K562 (cell line): ENCODE data around the gene SLC2A13. TPM values are rescaled to one million over a fixed set of nuclear protein-coding genes. Genes with fewer than 3 reads are reported as not detected.

ENCODE experiments used
- ATAC-seq: fragments of 200-7000 bp; cut with Tn5 transposase; 3 replicates; pipeline ENCODE4 v1.9.1; 2020; ENCODE audit warnings: moderate library complexity
- BruUV-seq: library from RNA; stranded (reverse); fragments of 400-500 nt; replicated peaks from 2 replicates; lab custom pipeline; 2021; lab: Mats Ljungman, UMichigan
- CTCF ChIA-PET: fragments of 300-600 bp; formaldehyde crosslinking; extraction: SDS; loops from one replicate; lab custom pipeline; 2021; ENCODE audit warnings: low intra/inter-chr PET ratio; lab: Yijun Ruan, JAX
- POLR2A ChIA-PET: fragments of 300-600, 350-650 bp; sonication (Branson Sonifier 250); formaldehyde crosslinking; extraction: SDS; loops from one replicate; lab custom pipeline; 2021; ENCODE audit warnings: antibody characterized with exemption, inconsistent platforms; lab: Yijun Ruan, JAX
- DNase-seq, 4 experiments: peaks; one replicate each; pipeline versions ENCODE4 v3.0.0 to v3.0.0-alpha.2; 2011 to 2018; ENCODE audit warnings: low spot score in 3 of 4, mixed read lengths in 3 of 4; ENCODE audit errors: extremely low read depth in 1 of 4
- FAIRE-seq: peaks from 2 replicates; lab custom pipeline; 2011; peaks lifted over from hg19 to GRCh38; lab: Jason Lieb, UNC
- H2AFZ ChIP-seq: 2 replicates; pipeline ENCODE4 v1.6.0; 2011; ENCODE audit warnings: low read depth, low read length, control low read depth, inconsistent platforms
- H3K27ac ChIP-seq: fragments of 200-600 bp; 3 replicates; pipeline ENCODE4 v1.8.0; 2011; ENCODE audit warnings: low read depth, mild to moderate bottlenecking, control low read depth, inconsistent platforms, low read length, moderate library complexity, mixed read lengths; ENCODE audit errors: extremely low read depth
- H3K27me3 ChIP-seq, 2 experiments: fragments of 300-600 bp in 1 of 2; 2 replicates in 1 of 2; 3 replicates in 1 of 2; pipeline versions ENCODE4 v1.6.0 to v1.8.0; 2011; ENCODE audit warnings: inconsistent platforms in 2 of 2, low read length in 2 of 2, mild to moderate bottlenecking in 1 of 2, mixed read lengths in 1 of 2, moderate library complexity in 1 of 2; ENCODE audit not compliant: control insufficient read depth in 2 of 2, insufficient read depth in 2 of 2
- H3K36me3 ChIP-seq: fragments of 300-600 bp; 3 replicates; pipeline ENCODE4 v1.8.0; 2011; ENCODE audit warnings: mild to moderate bottlenecking, low read length, inconsistent platforms; ENCODE audit not compliant: control insufficient read depth, insufficient read depth
- H3K4me1 ChIP-seq, 2 experiments: fragments of 200-600 bp in 1 of 2; replicated peaks in 1 of 2; 2 replicates in 1 of 2; 3 replicates in 1 of 2; pipeline versions ENCODE4 v1.5.1 to v1.8.0; 2011; ENCODE audit warnings: inconsistent platforms in 2 of 2, low read length in 2 of 2, mild to moderate bottlenecking in 1 of 2, mixed read lengths in 1 of 2, moderate library complexity in 1 of 2; ENCODE audit not compliant: control insufficient read depth in 2 of 2, insufficient read depth in 2 of 2
- H3K4me2 ChIP-seq: 2 replicates; pipeline ENCODE4 v1.6.1; 2011; ENCODE audit warnings: low read length, control low read depth, inconsistent platforms, mixed read lengths; ENCODE audit not compliant: insufficient read depth
- H3K4me3 ChIP-seq: fragments of 200-600 bp; sonication (generic), shearing (Covaris generic); 2 replicates; pipeline ENCODE4 v1.5.1; 2016; ENCODE audit warnings: control low read depth, inconsistent platforms
- H3K79me2 ChIP-seq: fragments of 200-600 bp; 3 replicates; pipeline ENCODE4 v1.8.0; 2011; ENCODE audit warnings: low read length, inconsistent platforms; ENCODE audit not compliant: control insufficient read depth, insufficient read depth
- H3K9ac ChIP-seq, 2 experiments: 2 replicates each; pipeline versions ENCODE4 v1.6.0 to v1.6.1; 2011; ENCODE audit warnings: low read depth in 2 of 2, low read length in 2 of 2, control low read depth in 1 of 2, inconsistent platforms in 1 of 2, mild to moderate bottlenecking in 1 of 2, mixed read lengths in 1 of 2; ENCODE audit not compliant: insufficient read depth in 1 of 2
- H3K9me1 ChIP-seq: one replicate; pipeline ENCODE4 v1.6.0; 2011; ENCODE audit warnings: inconsistent platforms, mild to moderate bottlenecking, low read length, moderate library complexity; ENCODE audit not compliant: control insufficient read depth, insufficient read depth
- H3K9me3 ChIP-seq: replicated peaks from 2 replicates; pipeline ENCODE4 v1.5.1; 2011; ENCODE audit warnings: low read depth, low read length, inconsistent platforms; ENCODE audit not compliant: control insufficient read depth, insufficient read depth
- H4K20me1 ChIP-seq: replicated peaks from 2 replicates; pipeline ENCODE4 v1.6.1; 2011; ENCODE audit warnings: low read length, inconsistent platforms, mixed read lengths; ENCODE audit not compliant: control insufficient read depth, insufficient read depth
- AFF4 ChIP-seq: sonication (generic); formaldehyde crosslinking; IDR thresholded peaks from 2 replicates; pipeline ENCODE4 v1.8.0; 2023; ENCODE audit warnings: mild to moderate bottlenecking, missing genetic modification reagents
- CBX8 ChIP-seq: fragments of 200-600 bp; sonication (generic); IDR thresholded peaks from 2 replicates; pipeline ENCODE4 v1.6.1; 2012; ENCODE audit warnings: borderline replicate concordance, mixed run types, low read depth, mild to moderate bottlenecking, moderate library complexity, mixed read lengths, low read length, control low read depth, inconsistent platforms; ENCODE audit not compliant: poor library complexity, severe bottlenecking; ENCODE audit errors: extremely low read depth
- CEBPB ChIP-seq: fragments of 450-650 bp; IDR thresholded peaks from 2 replicates; pipeline ENCODE4 v1.6.1; 2016; ENCODE audit warnings: missing genetic modification characterization, missing compliant biosample characterization
- CEBPG ChIP-seq, 3 experiments: fragments of 200-800 bp in 1 of 3; sonication (Bioruptor generic) in 1 of 3; sonication (generic) in 1 of 3; formaldehyde crosslinking in 1 of 3; IDR thresholded peaks in 2 of 3; conservative IDR thresholded peaks in 1 of 3; 2 replicates each; pipeline versions ENCODE4 v1.6.1 to v1.8.0; 2016 to 2022; ENCODE audit warnings: missing compliant biosample characterization in 2 of 3, missing genetic modification characterization in 2 of 3, mild to moderate bottlenecking in 1 of 3, missing genetic modification reagents in 1 of 3
- DMBX1 ChIP-seq: fragments of 250-450 bp; sonication (Bioruptor Pico); IDR thresholded peaks from 2 replicates; pipeline ENCODE4 v1.8.0; 2022; ENCODE audit warnings: inconsistent platforms, mild to moderate bottlenecking, moderate library complexity, borderline replicate concordance
- EHMT2 ChIP-seq: fragments of 450-650 bp; IDR thresholded peaks from 2 replicates; pipeline ENCODE4 v1.6.1; 2018; ENCODE audit warnings: antibody characterized with exemption
- IFI16 ChIP-seq: fragments of 250-450 bp; sonication (Bioruptor Pico); IDR thresholded peaks from 2 replicates; pipeline ENCODE4 v2.1.2; 2022; ENCODE audit warnings: mild to moderate bottlenecking, inconsistent platforms
- SFPQ ChIP-seq: fragments of 200-400 bp; formaldehyde crosslinking; IDR thresholded peaks from 2 replicates; pipeline ENCODE4 v1.6.1; 2017; ENCODE audit warnings: mild to moderate bottlenecking, low read depth, low read length, moderate library complexity
- ZBTB9 ChIP-seq: fragments of 450-650 bp; formaldehyde crosslinking; IDR thresholded peaks from 2 replicates; pipeline ENCODE4 v1.4.0; 2020; ENCODE audit warnings: mild to moderate bottlenecking, moderate library complexity
- ZNF384 ChIP-seq: IDR thresholded peaks from 2 replicates; pipeline ENCODE4 v1.6.1; 2012; ENCODE audit warnings: low read depth, low read length, improper control_type of control experiment
- ZNF507 ChIP-seq: conservative IDR thresholded peaks from 2 replicates; pipeline ENCODE4 v1.6.1; 2017; ENCODE audit warnings: missing genetic modification characterization, missing compliant biosample characterization
- WGBS: fragments of 100-300 bp; shearing (Covaris generic); methylation state at CpG from one replicate; pipeline ENCODE4 v1.1.6; 2016; ENCODE audit warnings: low coverage, mixed read lengths; ENCODE audit not compliant: insufficient coverage; ENCODE audit errors: missing lambda C conversion rate; 5-methylcytosine and 5-hydroxymethylcytosine counted together
- in situ Hi-C: fragments of 300-500 bp; cut with MboI; formaldehyde crosslinking; loops from 4 replicates; pipeline ENCODE4 v1.15.0; 2018; ENCODE audit warnings: inconsistent platforms, mixed read lengths
- intact Hi-C: fragments of 100-400 bp; cut with micrococcal nuclease; formaldehyde crosslinking; loops from 2 replicates; pipeline ENCODE4 v1.14.2; 2022
- polyA plus RNA-seq, 8 experiments: library from polyadenylated mRNA; depleted of rRNA in 4 of 8; stranded (reverse) in 5 of 8; unstranded in 3 of 8; fragments of >200 nt; fragmentation: Nextera tagmentation in 2 of 8; fragmentation: Illumina TruSeq in 1 of 8; extraction: Ambion mirVana in 2 of 8; extraction: Trizol in 1 of 8; gene quantifications; 2 replicates each; pipeline versions ENCODE4 v1.2.1 to v1.2.3, GENCODE V29; 2011 to 2014; ENCODE audit warnings: inconsistent platforms in 1 of 8, missing spikeins in 1 of 8
- total RNA-seq, 7 experiments: library from RNA; depleted of rRNA in 6 of 7; stranded (reverse); fragments of >200 nt in 6 of 7; fragmentation: Illumina TruSeq in 2 of 7; extraction: Trizol in 2 of 7; gene quantifications; 2 replicates each; pipeline versions ENCODE4 v1.2.1 to v1.2.3, GENCODE V29; 2011 to 2021; ENCODE audit warnings: low replicate concordance in 1 of 7

SLC2A13 gene
- total and polyA plus RNA-seq, 9 of the 15 experiments (the other 6 are each of a cell fraction or from before 2014, with no cell fraction given) = 1.7 to 12.4 (median 9.0) TPM

- Histone ChIP-seq H3K36me3 (no peaks in the 10 kb centered on the region), H3K4me2 (no peak overlapping the region), H3K9me1 (no peaks in the 10 kb centered on the region), H3K9me3 (no peaks in the 10 kb centered on the region), H3K79me2 (no peaks in the 10 kb centered on the region), H2AFZ (no peak overlapping the region), H3K27ac (no peak overlapping the region), H3K4me3 (no peak overlapping the region), H3K9ac (no peak overlapping the region), H3K4me1 (no peaks in the 10 kb centered on the region), H4K20me1 (no peaks in the 10 kb centered on the region), H3K27me3 (no peaks in the 10 kb centered on the region)
- WGBS = 53% methylated on average over 5 of the region's 5 CpGs
- intact Hi-C loops = no loop called here
- no peak for ATAC-seq
- in situ Hi-C loops = no loop called here
- no peak for FAIRE-seq
- no TSS peak for BruUV-seq
- DNase-seq = no peak
- POLR2A ChIA-PET = interaction anchor here (1.7 kb wide), 1 partner anchor 10 kb away, joined by 4 read pairs; no protein-coding TSS in a partner anchor
- TF ChIP-seq EHMT2 (no peak), CEBPG (CRISPR knock-in tag; IDR thresholded peaks at IDR 0.05) (no peak), CEBPG (tag; conservative IDR thresholded peaks at IDR 0.05 in 1 of 2, IDR thresholded peaks at IDR 0.05 in 1 of 2) (peak in 1 of 2 experiments; percentile 35; a peak in 1 of 4 replicates), AFF4 (CRISPR knock-in tag) (no peak), CEBPB (tag) (peak; percentile 64), DMBX1 (CRISPR knock-in tag) (no peak), CBX8 (no peak), ZNF384 (no peak), IFI16 (no peak), ZBTB9 (no peak), SFPQ (no peak), ZNF507 (tag) (no peak)
- CTCF ChIA-PET = no interaction called here
Measured at GRCh38 chr12:39923364-39923763, 182.5 kb downstream of the SLC2A13 start.
